Tibial nerve (tissue), 3 donors: ENCODE data around the gene LPIN1.

Experiments used
- POLR2A ChIP-seq, 2 donors: fragments of 450-650 bp; IDR thresholded peaks; one replicate each; pipeline ENCODE4 v1.6.1; 2017; ENCODE audit warnings: antibody characterized with exemption in 2 of 2, mild to moderate bottlenecking in 2 of 2, moderate library complexity in 2 of 2
- TF ChIP-seq, protein P1 (sequence below), 5 experiments: fragments of 200-600 bp in 3 of 5; fragments of 450-650 bp in 2 of 5; sonication (generic) in 3 of 5; IDR thresholded peaks; one replicate each; pipeline ENCODE4 v1.5.1; 2016 to 2019; ENCODE audit warnings: antibody characterized with exemption in 5 of 5, mild to moderate bottlenecking in 3 of 5, moderate library complexity in 2 of 5

GRCh38 chr2:11799826-11800225 lies 53.4 kb downstream of the LPIN1 start:
- TF ChIP-seq, protein P1, sequence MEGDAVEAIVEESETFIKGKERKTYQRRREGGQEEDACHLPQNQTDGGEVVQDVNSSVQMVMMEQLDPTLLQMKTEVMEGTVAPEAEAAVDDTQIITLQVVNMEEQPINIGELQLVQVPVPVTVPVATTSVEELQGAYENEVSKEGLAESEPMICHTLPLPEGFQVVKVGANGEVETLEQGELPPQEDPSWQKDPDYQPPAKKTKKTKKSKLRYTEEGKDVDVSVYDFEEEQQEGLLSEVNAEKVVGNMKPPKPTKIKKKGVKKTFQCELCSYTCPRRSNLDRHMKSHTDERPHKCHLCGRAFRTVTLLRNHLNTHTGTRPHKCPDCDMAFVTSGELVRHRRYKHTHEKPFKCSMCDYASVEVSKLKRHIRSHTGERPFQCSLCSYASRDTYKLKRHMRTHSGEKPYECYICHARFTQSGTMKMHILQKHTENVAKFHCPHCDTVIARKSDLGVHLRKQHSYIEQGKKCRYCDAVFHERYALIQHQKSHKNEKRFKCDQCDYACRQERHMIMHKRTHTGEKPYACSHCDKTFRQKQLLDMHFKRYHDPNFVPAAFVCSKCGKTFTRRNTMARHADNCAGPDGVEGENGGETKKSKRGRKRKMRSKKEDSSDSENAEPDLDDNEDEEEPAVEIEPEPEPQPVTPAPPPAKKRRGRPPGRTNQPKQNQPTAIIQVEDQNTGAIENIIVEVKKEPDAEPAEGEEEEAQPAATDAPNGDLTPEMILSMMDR (IDR thresholded peaks at IDR 0.05) = no peak
- TF ChIP-seq POLR2A (IDR thresholded peaks at IDR 0.05) = no peak
